GM23338 (cell line): Measurements from ENCODE around the gene DOK1. TPM values are rescaled to one million over a fixed set of nuclear protein-coding genes. Genes with fewer than 3 reads are reported as not detected.

Experiments used
- ATAC-seq: fragments of 200-7000 bp; cut with Tn5 transposase; 3 replicates; pipeline ENCODE4 v1.9.1; 2020
- DNase-seq: peaks from one replicate; pipeline ENCODE4 v3.0.0-alpha.2; 2015; ENCODE audit warnings: low spot score
- H2AFZ ChIP-seq: fragments of 200-600 bp; sonication (generic); 2 replicates; pipeline ENCODE4 v1.8.0; 2016; ENCODE audit warnings: antibody characterized with exemption, mild to moderate bottlenecking, moderate library complexity
- H3F3A ChIP-seq: fragments of 200-600 bp; sonication (generic); replicated peaks from 2 replicates; pipeline ENCODE4 v1.8.0; 2017; ENCODE audit warnings: antibody characterized with exemption, mixed run types, low read depth
- H3K27ac ChIP-seq: fragments of 200-600 bp; sonication (generic); 2 replicates; pipeline ENCODE4 v1.6.1; 2016; ENCODE audit warnings: low read depth
- H3K27me3 ChIP-seq: fragments of 200-600 bp; sonication (generic); 2 replicates; pipeline ENCODE4 v1.8.0; 2016; ENCODE audit warnings: mild to moderate bottlenecking, mixed run types, moderate library complexity; ENCODE audit not compliant: insufficient read depth
- H3K36me3 ChIP-seq: fragments of 200-600 bp; sonication (generic); 2 replicates; pipeline ENCODE4 v1.8.0; 2016; ENCODE audit warnings: mild to moderate bottlenecking; ENCODE audit not compliant: insufficient read depth
- H3K4me1 ChIP-seq: fragments of 200-600 bp; sonication (generic); 2 replicates; pipeline ENCODE4 v1.8.0; 2016; ENCODE audit warnings: mild to moderate bottlenecking, moderate library complexity; ENCODE audit not compliant: insufficient read depth
- H3K4me2 ChIP-seq: fragments of 200-600 bp; sonication (generic); 2 replicates; pipeline ENCODE4 v1.7.1; 2017; ENCODE audit warnings: mixed run types
- H3K4me3 ChIP-seq: fragments of 200-600 bp; sonication (generic); 2 replicates; pipeline ENCODE4 v1.6.1; 2016; ENCODE audit warnings: mixed run types
- H3K79me2 ChIP-seq: fragments of 200-600 bp; sonication (generic); replicated peaks from 2 replicates; pipeline ENCODE4 v1.8.0; 2017; ENCODE audit warnings: mild to moderate bottlenecking; ENCODE audit not compliant: insufficient read depth
- H3K9me2 ChIP-seq: fragments of 200-600 bp; sonication (generic); 2 replicates; pipeline ENCODE4 v1.8.0; 2017; ENCODE audit not compliant: insufficient read depth
- H4K20me1 ChIP-seq: fragments of 200-600 bp; sonication (generic); replicated peaks from 2 replicates; pipeline ENCODE4 v1.8.0; 2017; ENCODE audit warnings: mild to moderate bottlenecking; ENCODE audit not compliant: insufficient read depth
- H3K27ac Mint-ChIP-seq: 2 replicates; pipeline ENCODE4 v1.8.0; 2020; ENCODE audit warnings: inconsistent platforms, mild to moderate bottlenecking, moderate library complexity, mixed read lengths
- H3K27me3 Mint-ChIP-seq: 3 replicates; pipeline ENCODE4 v1.8.0; 2022; ENCODE audit warnings: low read depth, mild to moderate bottlenecking, moderate library complexity, mixed read lengths, inconsistent platforms; ENCODE audit not compliant: insufficient read depth, poor library complexity
- H3K36me3 Mint-ChIP-seq: 3 replicates; pipeline ENCODE4 v1.8.0; 2021; ENCODE audit warnings: low read depth, mild to moderate bottlenecking, inconsistent platforms, moderate library complexity, mixed read lengths
- H3K4me1 Mint-ChIP-seq: 3 replicates; pipeline ENCODE4 v1.8.0; 2020; ENCODE audit warnings: mild to moderate bottlenecking, inconsistent platforms, mixed read lengths
- H3K4me3 Mint-ChIP-seq: 3 replicates; pipeline ENCODE4 v1.8.0; 2021; ENCODE audit warnings: moderate library complexity, mild to moderate bottlenecking, inconsistent platforms, mixed read lengths
- H3K9me3 Mint-ChIP-seq: 3 replicates; pipeline ENCODE4 v1.8.0; 2020; ENCODE audit warnings: moderate library complexity, mild to moderate bottlenecking, inconsistent platforms, mixed read lengths
- CREB1 ChIP-seq: fragments of 250-450 bp; sonication (Bioruptor Pico); IDR thresholded peaks from 2 replicates; pipeline ENCODE4 v1.5.0; 2020; ENCODE audit warnings: low read depth, mild to moderate bottlenecking, moderate library complexity
- EZH2 ChIP-seq: fragments of 200-600 bp; sonication (generic); IDR thresholded peaks from one replicate; pipeline ENCODE4 v1.8.0; 2017; ENCODE audit warnings: antibody characterized with exemption, mild to moderate bottlenecking, low read depth; ENCODE audit not compliant: unreplicated experiment
- EZH2phosphoT487 ChIP-seq: fragments of 200-600 bp; sonication (generic); IDR thresholded peaks from one replicate; pipeline ENCODE4 v1.8.1; 2018; ENCODE audit warnings: antibody characterized with exemption; ENCODE audit not compliant: unreplicated experiment
- JUNB ChIP-seq: IDR thresholded peaks from one replicate; pipeline ENCODE4 v1.6.1; 2016; ENCODE audit warnings: antibody characterized with exemption; ENCODE audit not compliant: unreplicated experiment
- NANOG ChIP-seq: IDR thresholded peaks from 2 replicates; pipeline ENCODE4 v1.6.1; 2016; ENCODE audit warnings: antibody characterized with exemption, borderline replicate concordance
- POLR2AphosphoS5 ChIP-seq: IDR thresholded peaks from 2 replicates; pipeline ENCODE4 v1.6.1; 2016; ENCODE audit warnings: antibody characterized with exemption, low read depth
- STAT1 ChIP-seq: IDR thresholded peaks from one replicate; pipeline ENCODE4 v1.6.1; 2016; ENCODE audit warnings: antibody characterized with exemption; ENCODE audit not compliant: unreplicated experiment
- ZNF114 ChIP-seq: fragments of 250-450 bp; sonication (Bioruptor Pico); IDR thresholded peaks from 2 replicates; pipeline ENCODE4 v1.5.0; 2020; ENCODE audit warnings: mild to moderate bottlenecking, moderate library complexity
- ZNF331 ChIP-seq: fragments of 250-450 bp; sonication (Bioruptor Pico); IDR thresholded peaks from 2 replicates; pipeline ENCODE4 v1.5.0; 2020; ENCODE audit warnings: low read depth, mild to moderate bottlenecking, moderate library complexity
- polyA plus RNA-seq: library from polyadenylated mRNA; unstranded; fragments of >200 nt; fragmentation: Nextera tagmentation; extraction: Ambion mirVana; gene quantifications from 2 replicates; pipeline ENCODE4 v1.2.1, GENCODE V29; 2016
- total RNA-seq: library from RNA; depleted of rRNA; stranded (reverse); fragments of >200 nt; shearing (Covaris generic); gene quantifications from 2 replicates; pipeline ENCODE4 v1.2.3, GENCODE V29; 2014
- TF ChIP-seq, protein P1 (sequence below): IDR thresholded peaks from one replicate; pipeline ENCODE4 v1.6.1; 2018; ENCODE audit warnings: antibody characterized with exemption; ENCODE audit not compliant: unreplicated experiment
- TF ChIP-seq, protein P2 (sequence below), 2 experiments: fragments of 200-600 bp in 1 of 2; sonication (generic) in 1 of 2; conservative IDR thresholded peaks; 2 replicates each; pipeline versions ENCODE4 v1.5.1 to v1.6.1; 2016 to 2017; ENCODE audit warnings: antibody characterized with exemption in 2 of 2, low read depth in 2 of 2, mild to moderate bottlenecking in 2 of 2, moderate library complexity in 1 of 2
- TF ChIP-seq, protein P3 (sequence below): fragments of 250-450 bp; sonication (Bioruptor Pico); IDR thresholded peaks from 2 replicates; pipeline ENCODE4 v1.5.0; 2020; ENCODE audit warnings: mild to moderate bottlenecking, moderate library complexity
- TF ChIP-seq, protein P4 (sequence below): IDR thresholded peaks from 2 replicates; pipeline ENCODE4 v1.6.1; 2016; ENCODE audit warnings: antibody characterized with exemption

The DOK1 gene
- total and polyA plus RNA-seq, 2 experiments from 2014 or later, result 3.9 to 15.5 TPM

DNA sequence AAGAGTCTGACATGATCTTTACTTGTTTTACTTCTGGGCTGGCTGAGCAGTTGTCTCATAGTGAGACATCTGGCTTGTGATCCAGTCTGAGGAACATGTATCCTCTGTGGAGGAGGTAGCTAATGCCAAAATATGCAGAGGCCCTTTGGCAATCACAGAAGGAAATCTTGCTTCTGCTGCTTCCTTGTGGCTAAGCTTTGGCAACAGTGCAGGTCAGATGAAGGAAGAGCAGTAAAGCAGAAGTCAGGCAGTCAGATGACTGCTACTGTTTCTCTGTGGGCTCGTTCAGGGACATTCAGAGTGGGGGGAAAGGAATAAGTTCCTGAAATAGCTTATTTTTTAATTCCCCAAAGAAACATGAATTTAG lies 22.3 kb downstream of the DOK1 start (continued):
- TF ChIP-seq, protein P1, sequence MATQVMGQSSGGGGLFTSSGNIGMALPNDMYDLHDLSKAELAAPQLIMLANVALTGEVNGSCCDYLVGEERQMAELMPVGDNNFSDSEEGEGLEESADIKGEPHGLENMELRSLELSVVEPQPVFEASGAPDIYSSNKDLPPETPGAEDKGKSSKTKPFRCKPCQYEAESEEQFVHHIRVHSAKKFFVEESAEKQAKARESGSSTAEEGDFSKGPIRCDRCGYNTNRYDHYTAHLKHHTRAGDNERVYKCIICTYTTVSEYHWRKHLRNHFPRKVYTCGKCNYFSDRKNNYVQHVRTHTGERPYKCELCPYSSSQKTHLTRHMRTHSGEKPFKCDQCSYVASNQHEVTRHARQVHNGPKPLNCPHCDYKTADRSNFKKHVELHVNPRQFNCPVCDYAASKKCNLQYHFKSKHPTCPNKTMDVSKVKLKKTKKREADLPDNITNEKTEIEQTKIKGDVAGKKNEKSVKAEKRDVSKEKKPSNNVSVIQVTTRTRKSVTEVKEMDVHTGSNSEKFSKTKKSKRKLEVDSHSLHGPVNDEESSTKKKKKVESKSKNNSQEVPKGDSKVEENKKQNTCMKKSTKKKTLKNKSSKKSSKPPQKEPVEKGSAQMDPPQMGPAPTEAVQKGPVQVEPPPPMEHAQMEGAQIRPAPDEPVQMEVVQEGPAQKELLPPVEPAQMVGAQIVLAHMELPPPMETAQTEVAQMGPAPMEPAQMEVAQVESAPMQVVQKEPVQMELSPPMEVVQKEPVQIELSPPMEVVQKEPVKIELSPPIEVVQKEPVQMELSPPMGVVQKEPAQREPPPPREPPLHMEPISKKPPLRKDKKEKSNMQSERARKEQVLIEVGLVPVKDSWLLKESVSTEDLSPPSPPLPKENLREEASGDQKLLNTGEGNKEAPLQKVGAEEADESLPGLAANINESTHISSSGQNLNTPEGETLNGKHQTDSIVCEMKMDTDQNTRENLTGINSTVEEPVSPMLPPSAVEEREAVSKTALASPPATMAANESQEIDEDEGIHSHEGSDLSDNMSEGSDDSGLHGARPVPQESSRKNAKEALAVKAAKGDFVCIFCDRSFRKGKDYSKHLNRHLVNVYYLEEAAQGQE, result no peak

DNA sequence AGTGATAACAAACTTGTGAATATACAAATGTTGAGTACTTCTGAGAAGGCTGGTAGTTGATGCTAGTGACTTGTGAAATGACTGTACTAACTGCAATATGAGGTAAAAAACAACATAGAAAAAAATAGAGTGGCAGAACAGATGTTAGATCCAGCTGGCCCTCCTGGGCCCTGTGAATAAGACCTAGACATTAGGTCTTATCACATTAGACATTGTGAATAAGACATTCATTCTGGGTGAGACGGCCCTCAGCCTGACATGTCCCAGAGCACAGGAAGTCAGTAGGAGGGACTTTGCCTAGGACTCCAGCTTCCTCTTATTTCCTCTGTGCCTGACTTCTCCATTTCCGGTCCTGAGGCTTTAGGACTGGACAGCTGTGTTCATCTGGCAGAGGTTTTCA lies 22.9 kb downstream of the DOK1 start:
- H3K4me1 ChIP-seq, result no peaks in the 10 kb centered on the region
- H3F3A ChIP-seq, result no peaks in the 10 kb centered on the region
- H3K79me2 ChIP-seq, result no peaks in the 10 kb centered on the region
- no peaks in the 10 kb centered on the region for H3K36me3 ChIP-seq
- no peak for DNase-seq
- no peak overlapping the region for H2AFZ ChIP-seq
- Mint-ChIP-seq H3K4me3 (no peak overlapping the region), H3K36me3 (no peaks in the 10 kb centered on the region), H3K27ac (no peak overlapping the region), H3K27me3 (no peaks in the 10 kb centered on the region), H3K4me1 (peaks cover 7% of the 10 kb centered on the region), H3K9me3 (no peaks in the 10 kb centered on the region)
- ATAC-seq, result no peak
- H4K20me1 ChIP-seq, result no peaks in the 10 kb centered on the region
- H3K4me2 ChIP-seq, result no peak overlapping the region
- H3K4me3 ChIP-seq, result no peak overlapping the region
- H3K27ac ChIP-seq, result no peak overlapping the region
- no peaks in the 10 kb centered on the region for H3K9me2 ChIP-seq
- no peaks in the 10 kb centered on the region for H3K27me3 ChIP-seq
- TF ChIP-seq EZH2 (no peak), STAT1 (no peak), EZH2phosphoT487 (no peak), POLR2AphosphoS5 (no peak), NANOG (no peak), JUNB (no peak), CREB1 (CRISPR knock-in tag) (no peak), ZNF114 (CRISPR knock-in tag) (no peak), ZNF331 (CRISPR knock-in tag) (no peak)
- TF ChIP-seq, protein P2, sequence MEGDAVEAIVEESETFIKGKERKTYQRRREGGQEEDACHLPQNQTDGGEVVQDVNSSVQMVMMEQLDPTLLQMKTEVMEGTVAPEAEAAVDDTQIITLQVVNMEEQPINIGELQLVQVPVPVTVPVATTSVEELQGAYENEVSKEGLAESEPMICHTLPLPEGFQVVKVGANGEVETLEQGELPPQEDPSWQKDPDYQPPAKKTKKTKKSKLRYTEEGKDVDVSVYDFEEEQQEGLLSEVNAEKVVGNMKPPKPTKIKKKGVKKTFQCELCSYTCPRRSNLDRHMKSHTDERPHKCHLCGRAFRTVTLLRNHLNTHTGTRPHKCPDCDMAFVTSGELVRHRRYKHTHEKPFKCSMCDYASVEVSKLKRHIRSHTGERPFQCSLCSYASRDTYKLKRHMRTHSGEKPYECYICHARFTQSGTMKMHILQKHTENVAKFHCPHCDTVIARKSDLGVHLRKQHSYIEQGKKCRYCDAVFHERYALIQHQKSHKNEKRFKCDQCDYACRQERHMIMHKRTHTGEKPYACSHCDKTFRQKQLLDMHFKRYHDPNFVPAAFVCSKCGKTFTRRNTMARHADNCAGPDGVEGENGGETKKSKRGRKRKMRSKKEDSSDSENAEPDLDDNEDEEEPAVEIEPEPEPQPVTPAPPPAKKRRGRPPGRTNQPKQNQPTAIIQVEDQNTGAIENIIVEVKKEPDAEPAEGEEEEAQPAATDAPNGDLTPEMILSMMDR (conservative IDR thresholded peaks at IDR 0.05; ENCODE audit: low read depth in 2 of 2), result no peak
- TF ChIP-seq, protein P3, sequence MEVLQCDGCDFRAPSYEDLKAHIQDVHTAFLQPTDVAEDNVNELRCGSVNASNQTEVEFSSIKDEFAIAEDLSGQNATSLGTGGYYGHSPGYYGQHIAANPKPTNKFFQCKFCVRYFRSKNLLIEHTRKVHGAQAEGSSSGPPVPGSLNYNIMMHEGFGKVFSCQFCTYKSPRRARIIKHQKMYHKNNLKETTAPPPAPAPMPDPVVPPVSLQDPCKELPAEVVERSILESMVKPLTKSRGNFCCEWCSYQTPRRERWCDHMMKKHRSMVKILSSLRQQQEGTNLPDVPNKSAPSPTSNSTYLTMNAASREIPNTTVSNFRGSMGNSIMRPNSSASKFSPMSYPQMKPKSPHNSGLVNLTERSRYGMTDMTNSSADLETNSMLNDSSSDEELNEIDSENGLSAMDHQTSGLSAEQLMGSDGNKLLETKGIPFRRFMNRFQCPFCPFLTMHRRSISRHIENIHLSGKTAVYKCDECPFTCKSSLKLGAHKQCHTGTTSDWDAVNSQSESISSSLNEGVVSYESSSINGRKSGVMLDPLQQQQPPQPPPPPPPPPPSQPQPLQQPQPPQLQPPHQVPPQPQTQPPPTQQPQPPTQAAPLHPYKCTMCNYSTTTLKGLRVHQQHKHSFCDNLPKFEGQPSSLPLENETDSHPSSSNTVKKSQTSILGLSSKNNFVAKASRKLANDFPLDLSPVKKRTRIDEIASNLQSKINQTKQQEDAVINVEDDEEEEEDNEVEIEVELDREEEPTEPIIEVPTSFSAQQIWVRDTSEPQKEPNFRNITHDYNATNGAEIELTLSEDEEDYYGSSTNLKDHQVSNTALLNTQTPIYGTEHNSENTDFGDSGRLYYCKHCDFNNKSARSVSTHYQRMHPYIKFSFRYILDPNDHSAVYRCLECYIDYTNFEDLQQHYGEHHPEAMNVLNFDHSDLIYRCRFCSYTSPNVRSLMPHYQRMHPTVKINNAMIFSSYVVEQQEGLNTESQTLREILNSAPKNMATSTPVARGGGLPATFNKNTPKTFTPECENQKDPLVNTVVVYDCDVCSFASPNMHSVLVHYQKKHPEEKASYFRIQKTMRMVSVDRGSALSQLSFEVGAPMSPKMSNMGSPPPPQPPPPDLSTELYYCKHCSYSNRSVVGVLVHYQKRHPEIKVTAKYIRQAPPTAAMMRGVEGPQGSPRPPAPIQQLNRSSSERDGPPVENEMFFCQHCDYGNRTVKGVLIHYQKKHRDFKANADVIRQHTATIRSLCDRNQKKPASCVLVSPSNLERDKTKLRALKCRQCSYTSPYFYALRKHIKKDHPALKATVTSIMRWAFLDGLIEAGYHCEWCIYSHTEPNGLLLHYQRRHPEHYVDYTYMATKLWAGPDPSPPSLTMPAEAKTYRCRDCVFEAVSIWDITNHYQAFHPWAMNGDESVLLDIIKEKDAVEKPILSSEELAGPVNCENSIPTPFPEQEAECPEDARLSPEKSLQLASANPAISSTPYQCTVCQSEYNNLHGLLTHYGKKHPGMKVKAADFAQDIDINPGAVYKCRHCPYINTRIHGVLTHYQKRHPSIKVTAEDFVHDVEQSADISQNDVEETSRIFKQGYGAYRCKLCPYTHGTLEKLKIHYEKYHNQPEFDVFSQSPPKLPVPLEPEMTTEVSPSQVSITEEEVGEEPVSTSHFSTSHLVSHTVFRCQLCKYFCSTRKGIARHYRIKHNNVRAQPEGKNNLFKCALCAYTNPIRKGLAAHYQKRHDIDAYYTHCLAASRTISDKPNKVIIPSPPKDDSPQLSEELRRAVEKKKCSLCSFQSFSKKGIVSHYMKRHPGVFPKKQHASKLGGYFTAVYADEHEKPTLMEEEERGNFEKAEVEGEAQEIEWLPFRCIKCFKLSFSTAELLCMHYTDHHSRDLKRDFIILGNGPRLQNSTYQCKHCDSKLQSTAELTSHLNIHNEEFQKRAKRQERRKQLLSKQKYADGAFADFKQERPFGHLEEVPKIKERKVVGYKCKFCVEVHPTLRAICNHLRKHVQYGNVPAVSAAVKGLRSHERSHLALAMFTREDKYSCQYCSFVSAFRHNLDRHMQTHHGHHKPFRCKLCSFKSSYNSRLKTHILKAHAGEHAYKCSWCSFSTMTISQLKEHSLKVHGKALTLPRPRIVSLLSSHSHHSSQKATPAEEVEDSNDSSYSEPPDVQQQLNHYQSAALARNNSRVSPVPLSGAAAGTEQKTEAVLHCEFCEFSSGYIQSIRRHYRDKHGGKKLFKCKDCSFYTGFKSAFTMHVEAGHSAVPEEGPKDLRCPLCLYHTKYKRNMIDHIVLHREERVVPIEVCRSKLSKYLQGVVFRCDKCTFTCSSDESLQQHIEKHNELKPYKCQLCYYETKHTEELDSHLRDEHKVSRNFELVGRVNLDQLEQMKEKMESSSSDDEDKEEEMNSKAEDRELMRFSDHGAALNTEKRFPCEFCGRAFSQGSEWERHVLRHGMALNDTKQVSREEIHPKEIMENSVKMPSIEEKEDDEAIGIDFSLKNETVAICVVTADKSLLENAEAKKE (CRISPR knock-in tag), result no peak
- TF ChIP-seq, protein P4, sequence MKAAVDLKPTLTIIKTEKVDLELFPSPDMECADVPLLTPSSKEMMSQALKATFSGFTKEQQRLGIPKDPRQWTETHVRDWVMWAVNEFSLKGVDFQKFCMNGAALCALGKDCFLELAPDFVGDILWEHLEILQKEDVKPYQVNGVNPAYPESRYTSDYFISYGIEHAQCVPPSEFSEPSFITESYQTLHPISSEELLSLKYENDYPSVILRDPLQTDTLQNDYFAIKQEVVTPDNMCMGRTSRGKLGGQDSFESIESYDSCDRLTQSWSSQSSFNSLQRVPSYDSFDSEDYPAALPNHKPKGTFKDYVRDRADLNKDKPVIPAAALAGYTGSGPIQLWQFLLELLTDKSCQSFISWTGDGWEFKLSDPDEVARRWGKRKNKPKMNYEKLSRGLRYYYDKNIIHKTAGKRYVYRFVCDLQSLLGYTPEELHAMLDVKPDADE, result no peak
